Measurements from ENCODE around the gene FAM149A. TPM values are rescaled to one million over a fixed set of nuclear protein-coding genes. Genes with fewer than 3 reads are reported as not detected.

FAM149A gene
- total RNA-seq, 2 experiments from 2014 or later = 0.38 TPM; not detected in 1

DNA sequence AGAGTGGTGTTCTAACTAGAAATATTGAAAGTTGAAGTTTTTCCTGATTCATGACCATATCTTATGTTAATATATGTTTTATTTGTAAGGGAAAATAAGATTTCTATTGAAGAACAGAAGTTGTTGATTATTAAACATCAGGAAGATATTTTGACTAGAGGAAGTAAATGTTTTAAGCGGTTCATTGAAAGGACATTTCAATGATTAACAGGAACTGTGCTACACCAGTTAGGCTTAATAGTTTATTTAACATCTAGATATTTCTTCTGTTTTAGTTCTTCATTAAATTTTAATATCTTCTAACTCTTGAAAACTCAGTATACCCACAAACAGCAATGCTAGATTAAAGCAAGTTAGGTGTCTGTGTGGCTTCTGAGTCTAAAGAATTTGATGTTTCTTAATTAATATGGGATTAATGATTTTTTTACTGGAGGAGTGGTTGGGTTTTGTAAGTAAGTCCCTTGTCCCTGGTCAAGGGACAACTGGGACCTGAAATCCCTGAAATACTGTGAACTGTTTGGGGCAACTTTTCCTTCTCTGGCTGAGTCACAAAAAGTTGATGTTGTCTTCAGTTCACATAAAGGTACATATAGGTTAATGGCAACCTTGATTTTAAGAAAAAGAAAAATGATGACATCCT is 44.0 kb downstream of the FAM149A start:
- no peak overlapping the region for H3K4me3 Mint-ChIP-seq
- H3K9me3 Mint-ChIP-seq = no peaks in the 10 kb centered on the region
- DNase-seq = no peak
- POLR2A ChIA-PET = no interaction called here
- no peak overlapping the region for H3K27ac Mint-ChIP-seq
- peaks cover 48% of the 10 kb centered on the region for H3K27me3 Mint-ChIP-seq
- peaks cover 15% of the 10 kb centered on the region for H3K4me1 Mint-ChIP-seq
- CTCF ChIA-PET = no interaction called here
- no peaks in the 10 kb centered on the region for H3K36me3 Mint-ChIP-seq (ENCODE audit: low read depth)

DNA sequence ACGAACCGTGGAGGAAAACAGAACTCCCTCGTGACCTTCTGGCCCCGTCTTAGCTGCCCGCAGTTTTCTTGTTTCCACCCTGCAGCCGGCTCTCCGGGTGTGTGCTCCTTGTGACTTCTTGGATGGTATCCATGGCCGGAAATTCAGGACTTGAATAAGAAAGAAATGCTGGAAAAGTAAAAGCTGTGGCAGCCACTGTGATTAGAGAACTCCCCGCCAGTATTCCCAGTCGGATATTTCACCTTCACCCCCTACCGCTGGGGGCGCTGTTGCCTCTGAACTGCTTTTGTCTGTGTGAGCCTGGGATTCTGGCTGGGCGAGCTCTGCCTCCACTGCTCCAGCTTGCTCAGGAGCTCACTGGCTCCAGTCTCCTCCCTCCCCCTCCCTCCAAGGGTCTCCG is 45.4 kb downstream of the FAM149A start:
- no peak overlapping the region for H3K27ac Mint-ChIP-seq
- H3K27me3 Mint-ChIP-seq = peaks cover 39% of the 10 kb centered on the region
- no peaks in the 10 kb centered on the region for H3K36me3 Mint-ChIP-seq (ENCODE audit: low read depth)
- DNase-seq = peak; percentile 38
- CTCF ChIA-PET = interaction anchor here (0.7 to 1.6 kb wide), 4 partner anchors 12 to 225 kb away, joined by 3 to 6 read pairs (median 4); no protein-coding TSS in a partner anchor
- H3K4me1 Mint-ChIP-seq = peaks cover 7% of the 10 kb centered on the region
- POLR2A ChIA-PET = no interaction called here
- H3K9me3 Mint-ChIP-seq = no peaks in the 10 kb centered on the region
- H3K4me3 Mint-ChIP-seq = no peak overlapping the region

DNA sequence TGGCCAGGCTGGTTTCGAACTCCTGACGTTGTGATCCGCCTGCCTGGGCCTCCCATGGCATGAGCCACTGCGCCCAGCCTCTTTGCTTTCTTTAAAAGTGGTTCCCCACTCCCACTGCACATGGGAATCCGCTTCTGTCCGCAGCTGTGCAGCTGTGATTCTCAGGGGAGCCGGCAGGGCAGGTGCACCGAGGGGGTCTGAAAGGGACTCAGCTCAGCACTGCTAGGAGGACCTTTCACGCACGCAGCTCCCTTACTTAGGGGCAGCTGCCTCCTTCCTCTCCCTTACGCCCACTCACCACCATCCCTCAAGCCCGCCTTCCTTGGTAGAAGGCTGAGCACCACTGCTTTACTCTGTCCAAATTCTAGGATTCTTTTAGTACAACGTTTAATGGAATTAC is 46.4 kb downstream of the FAM149A start:
- DNase-seq = no peak
- Mint-ChIP-seq H3K4me3 (no peak overlapping the region), H3K27me3 (peaks cover 29% of the 10 kb centered on the region), H3K27ac (no peak overlapping the region), H3K36me3 (ENCODE audit: low read depth) (no peaks in the 10 kb centered on the region), H3K4me1 (peaks cover 1% of the 10 kb centered on the region), H3K9me3 (no peaks in the 10 kb centered on the region)
- POLR2A ChIA-PET = no interaction called here
- CTCF ChIA-PET = interaction anchor here (0.8 to 1.6 kb wide), 2 partner anchors 13 to 51 kb away, joined by 4 to 6 read pairs; no protein-coding TSS in a partner anchor

DNA sequence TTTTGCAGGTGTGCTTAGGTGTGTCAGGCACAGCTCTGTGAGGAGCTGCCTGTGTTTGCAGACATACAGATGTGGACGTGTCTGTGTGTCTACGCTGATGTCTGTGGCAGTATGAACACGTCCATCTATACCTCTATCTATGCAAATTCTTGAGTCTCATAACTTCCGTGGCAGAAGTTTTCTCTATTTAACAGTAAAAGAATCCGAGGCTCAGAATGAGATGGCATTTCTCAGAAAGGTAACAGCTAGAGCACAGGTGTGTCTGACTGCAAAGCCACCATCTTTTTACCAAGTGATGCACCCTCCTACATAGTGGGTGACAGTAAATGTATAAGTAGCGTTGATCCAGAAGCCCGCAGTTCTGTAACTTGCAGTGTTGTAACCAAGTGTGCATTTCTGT is 47.0 kb downstream of the FAM149A start:
- Mint-ChIP-seq H3K9me3 (no peaks in the 10 kb centered on the region), H3K4me1 (peaks cover 1% of the 10 kb centered on the region), H3K36me3 (ENCODE audit: low read depth) (no peaks in the 10 kb centered on the region), H3K27me3 (peaks cover 23% of the 10 kb centered on the region), H3K4me3 (no peak overlapping the region), H3K27ac (no peak overlapping the region)
- ChIA-PET POLR2A (no interaction called here), CTCF (no interaction called here)
- no peak for DNase-seq

DNA sequence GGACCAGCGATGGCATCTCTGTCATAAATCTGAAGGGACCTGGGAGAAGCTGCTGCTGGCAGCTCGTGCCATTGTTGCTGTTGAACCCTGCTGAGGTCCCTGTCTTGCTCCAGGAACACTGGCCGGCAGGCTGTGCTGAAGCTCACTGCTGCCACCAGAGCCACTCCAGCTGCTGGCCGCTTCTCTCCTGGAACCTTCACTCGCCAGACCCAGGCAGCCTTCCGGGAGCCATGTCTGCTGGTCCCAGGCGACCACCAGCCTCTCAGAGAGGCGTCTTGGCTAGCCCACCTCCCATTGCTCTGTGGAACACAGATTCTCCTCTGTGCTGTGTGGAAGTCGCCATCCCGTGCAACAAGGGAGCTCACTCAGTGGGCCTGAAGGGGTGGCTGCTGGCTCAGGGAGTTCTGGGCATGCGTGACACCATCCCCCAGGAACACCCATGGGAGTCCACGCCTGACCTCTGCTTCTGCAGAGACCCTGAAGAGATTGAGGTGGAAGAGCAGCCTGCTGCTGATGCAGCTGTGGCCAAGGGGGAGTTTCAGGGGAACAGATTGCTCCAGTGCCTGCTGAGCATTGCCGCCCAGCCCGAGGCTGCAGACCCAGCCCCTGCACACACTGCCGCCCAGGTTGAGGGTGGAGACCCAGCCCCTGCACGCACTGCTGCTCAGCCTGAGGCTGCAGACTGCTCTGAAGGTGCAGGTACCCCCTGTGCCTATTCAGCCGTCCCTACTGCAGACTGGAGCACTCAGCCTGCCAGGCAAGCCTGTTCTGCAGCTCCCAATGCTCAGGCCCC is 53.7 kb downstream of the FAM149A start:
- peaks cover 2% of the 10 kb centered on the region for H3K27me3 Mint-ChIP-seq
- H3K4me3 Mint-ChIP-seq = no peak overlapping the region
- H3K4me1 Mint-ChIP-seq = peaks cover 7% of the 10 kb centered on the region
- H3K27ac Mint-ChIP-seq = no peak overlapping the region
- POLR2A ChIA-PET = interaction anchor here (1.1 to 1.6 kb wide), 2 partner anchors 31 to 33 kb away, joined by 3 to 6 read pairs; partner anchors contain the start of gene CYP4V2
- H3K36me3 Mint-ChIP-seq (ENCODE audit: low read depth) = no peaks in the 10 kb centered on the region
- no peaks in the 10 kb centered on the region for H3K9me3 Mint-ChIP-seq
- no peak for DNase-seq
- CTCF ChIA-PET = no interaction called here

DNA sequence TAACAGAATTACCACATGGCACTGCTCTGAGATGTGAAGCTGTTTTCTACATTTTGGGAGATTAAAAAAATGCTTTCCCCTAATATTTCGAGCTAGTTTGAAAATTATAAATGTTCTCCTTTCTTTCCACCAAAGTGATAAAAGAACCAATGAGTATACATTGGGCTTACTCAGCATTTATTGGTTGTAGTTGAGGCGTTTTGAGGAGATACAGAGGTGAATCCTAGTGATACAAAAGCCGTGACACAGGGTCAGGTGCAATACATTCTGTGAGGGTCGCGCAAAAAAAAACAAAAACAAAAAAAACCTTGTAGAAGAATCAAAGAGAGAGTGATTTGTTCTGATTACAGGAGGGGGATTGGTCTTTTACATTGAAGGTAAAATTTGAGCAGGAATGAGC is 54.5 kb downstream of the FAM149A start:
- peaks cover 7% of the 10 kb centered on the region for H3K4me1 Mint-ChIP-seq
- H3K27ac Mint-ChIP-seq = no peak overlapping the region
- ChIA-PET CTCF (interaction anchor here (0.6 kb wide), 1 partner anchor 43 kb away, joined by 3 read pairs; no protein-coding TSS in a partner anchor), POLR2A (interaction anchor here (1.1 to 1.6 kb wide), 2 partner anchors 31 to 32 kb away, joined by 3 to 6 read pairs; partner anchors contain the start of gene CYP4V2)
- H3K27me3 Mint-ChIP-seq = no peaks in the 10 kb centered on the region
- no peaks in the 10 kb centered on the region for H3K9me3 Mint-ChIP-seq
- no peak overlapping the region for H3K4me3 Mint-ChIP-seq
- no peak for DNase-seq
- no peaks in the 10 kb centered on the region for H3K36me3 Mint-ChIP-seq (ENCODE audit: low read depth)

DNA sequence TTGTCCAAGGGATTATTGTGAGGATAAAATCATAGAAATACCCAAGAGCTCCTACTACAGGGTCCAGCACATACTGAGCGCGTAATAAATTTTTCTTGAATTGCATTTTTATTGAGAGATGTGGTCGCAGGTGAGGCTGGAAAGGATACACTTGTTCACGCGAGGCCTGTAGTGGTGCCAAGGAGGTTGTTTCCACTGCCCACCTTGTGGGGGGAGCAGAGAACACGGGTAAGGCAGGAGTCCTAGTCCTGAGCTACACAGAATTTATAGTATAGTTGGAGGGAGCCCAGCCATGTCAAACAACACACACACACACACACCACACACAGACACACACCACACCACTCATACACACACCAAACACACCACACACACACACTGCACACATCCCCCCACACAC is 55.1 kb downstream of the FAM149A start:
- Mint-ChIP-seq H3K27ac (no peak overlapping the region), H3K4me3 (no peak overlapping the region), H3K4me1 (peaks cover 7% of the 10 kb centered on the region), H3K27me3 (no peaks in the 10 kb centered on the region), H3K9me3 (no peaks in the 10 kb centered on the region), H3K36me3 (ENCODE audit: low read depth) (no peaks in the 10 kb centered on the region)
- POLR2A ChIA-PET = interaction anchor here (2.8 kb wide), 1 partner anchor 32 kb away, joined by 13 read pairs; the partner anchor contains the start of gene CYP4V2
- CTCF ChIA-PET = interaction anchor here (0.6 kb wide), 1 partner anchor 43 kb away, joined by 3 read pairs; no protein-coding TSS in a partner anchor
- DNase-seq = no peak

DNA sequence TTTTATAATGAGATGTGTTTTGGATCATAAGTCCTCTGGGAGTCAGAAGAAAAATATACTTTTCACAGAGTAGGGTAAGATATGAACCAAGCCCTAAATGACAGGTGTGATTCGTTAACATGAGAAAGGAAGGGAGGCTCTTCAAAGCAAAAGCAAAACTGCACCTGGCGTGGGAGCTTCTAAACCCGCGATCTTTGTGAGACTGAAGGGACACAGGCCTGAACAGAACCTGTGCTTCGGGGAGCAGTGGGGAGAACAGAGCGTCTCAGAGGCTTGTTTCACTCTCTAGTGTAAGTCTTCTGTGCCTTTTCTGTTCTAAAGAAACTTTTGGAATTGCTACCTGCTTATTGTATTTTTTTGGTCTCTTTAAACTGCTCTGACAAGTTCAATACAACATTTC is 56.6 kb downstream of the FAM149A start:
- Mint-ChIP-seq H3K4me3 (peak overlapping the region; percentile 8), H3K27ac (no peak overlapping the region), H3K9me3 (no peaks in the 10 kb centered on the region), H3K4me1 (peaks cover 5% of the 10 kb centered on the region), H3K27me3 (no peaks in the 10 kb centered on the region), H3K36me3 (ENCODE audit: low read depth) (no peaks in the 10 kb centered on the region)
- ChIA-PET CTCF (interaction anchor here (1.8 kb wide), 1 partner anchor 30 kb away, joined by 8 read pairs; the partner anchor contains the start of gene CYP4V2), POLR2A (interaction anchor here (2.8 kb wide), 1 partner anchor 31 kb away, joined by 13 read pairs; the partner anchor contains the start of gene CYP4V2)
- peak; percentile 39 for DNase-seq

DNA sequence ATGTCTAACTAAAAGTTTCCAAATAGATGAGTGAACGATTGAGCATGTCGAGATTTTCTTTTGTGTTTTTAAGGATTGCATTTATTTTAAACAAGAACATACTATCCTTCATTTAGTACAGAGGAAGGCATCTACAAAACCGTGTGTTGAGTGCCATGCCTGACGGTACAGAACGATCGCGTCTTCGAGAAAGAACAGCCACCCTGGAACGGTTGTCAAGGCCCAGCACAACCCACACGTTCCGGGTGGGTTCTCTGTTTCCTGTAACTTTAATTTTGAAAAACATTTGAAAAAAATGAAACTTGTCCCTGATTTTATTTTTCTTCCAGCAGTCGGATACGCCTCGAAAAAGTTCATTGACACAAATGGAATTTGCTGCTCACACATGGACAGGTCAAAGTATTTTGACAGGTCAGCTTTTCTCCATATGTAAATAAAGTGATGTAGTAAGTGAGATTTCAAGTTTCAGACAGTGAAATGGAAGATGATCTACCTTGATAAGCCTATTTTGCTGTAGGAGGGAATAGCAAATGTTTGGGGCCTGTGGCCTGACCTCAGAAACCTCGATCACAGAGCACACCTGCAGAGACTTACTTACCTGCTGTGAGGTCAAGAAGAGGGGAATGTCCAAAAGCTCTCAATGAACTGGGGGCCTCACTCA is 62.5 kb downstream of the FAM149A start:
- no peaks in the 10 kb centered on the region for H3K27me3 Mint-ChIP-seq
- ChIA-PET POLR2A (no interaction called here), CTCF (no interaction called here)
- no peak for DNase-seq
- no peaks in the 10 kb centered on the region for H3K9me3 Mint-ChIP-seq
- H3K4me1 Mint-ChIP-seq = peaks cover 2% of the 10 kb centered on the region
- H3K4me3 Mint-ChIP-seq = no peak overlapping the region
- no peak overlapping the region for H3K27ac Mint-ChIP-seq
- no peaks in the 10 kb centered on the region for H3K36me3 Mint-ChIP-seq (ENCODE audit: low read depth)

DNA sequence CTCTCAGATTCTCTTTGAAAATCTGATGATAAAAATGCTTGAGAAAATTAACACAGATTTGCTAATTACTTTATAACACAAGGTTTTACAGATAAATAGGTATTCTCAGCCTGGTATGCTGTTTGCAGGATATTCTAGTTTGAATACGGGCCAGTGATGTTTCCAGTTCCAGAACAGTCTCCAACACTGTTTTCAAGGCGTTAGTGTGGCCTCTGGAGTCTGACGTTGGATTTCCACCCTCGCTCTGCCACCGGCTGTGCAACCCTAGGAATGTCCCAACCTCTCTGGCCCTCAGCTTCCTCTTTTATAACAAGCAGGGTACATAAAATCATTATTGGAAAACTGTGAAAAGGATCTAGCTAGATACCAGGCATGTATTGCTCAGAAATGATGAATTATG is 63.1 kb downstream of the FAM149A start:
- no peaks in the 10 kb centered on the region for H3K9me3 Mint-ChIP-seq
- no peak overlapping the region for H3K27ac Mint-ChIP-seq
- H3K27me3 Mint-ChIP-seq = no peaks in the 10 kb centered on the region
- CTCF ChIA-PET = no interaction called here
- H3K4me3 Mint-ChIP-seq = no peak overlapping the region
- no peaks in the 10 kb centered on the region for H3K36me3 Mint-ChIP-seq (ENCODE audit: low read depth)
- H3K4me1 Mint-ChIP-seq = peaks cover 2% of the 10 kb centered on the region
- POLR2A ChIA-PET = no interaction called here
- no peak for DNase-seq

DNA sequence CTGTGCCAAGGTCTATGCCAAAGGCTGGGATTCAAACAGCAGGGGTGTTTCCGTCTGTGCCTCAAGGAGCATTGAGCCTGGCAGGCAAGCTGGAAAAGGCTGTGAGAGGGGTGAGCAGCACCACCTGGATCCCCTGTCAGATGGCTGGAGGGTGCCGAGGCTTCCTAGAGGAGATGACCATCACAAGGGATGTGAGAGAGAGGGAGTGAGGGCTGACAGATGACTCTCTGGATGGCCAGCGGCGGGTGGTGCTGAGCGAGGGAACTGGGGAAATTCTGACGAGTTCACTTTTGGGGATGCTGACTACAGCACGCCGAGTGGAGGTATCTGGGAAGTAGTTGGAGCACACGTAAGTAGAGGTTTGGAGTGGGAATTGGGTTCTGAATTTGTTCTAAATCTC is 64.2 kb downstream of the FAM149A start:
- POLR2A ChIA-PET = no interaction called here
- CTCF ChIA-PET = interaction anchor here (1.4 kb wide), 1 partner anchor 9 kb away, joined by 3 read pairs; no protein-coding TSS in a partner anchor
- Mint-ChIP-seq H3K36me3 (ENCODE audit: low read depth) (no peaks in the 10 kb centered on the region), H3K4me3 (no peak overlapping the region), H3K27me3 (no peaks in the 10 kb centered on the region), H3K9me3 (no peaks in the 10 kb centered on the region), H3K27ac (no peak overlapping the region), H3K4me1 (peaks cover 2% of the 10 kb centered on the region)
- DNase-seq = no peak

DNA sequence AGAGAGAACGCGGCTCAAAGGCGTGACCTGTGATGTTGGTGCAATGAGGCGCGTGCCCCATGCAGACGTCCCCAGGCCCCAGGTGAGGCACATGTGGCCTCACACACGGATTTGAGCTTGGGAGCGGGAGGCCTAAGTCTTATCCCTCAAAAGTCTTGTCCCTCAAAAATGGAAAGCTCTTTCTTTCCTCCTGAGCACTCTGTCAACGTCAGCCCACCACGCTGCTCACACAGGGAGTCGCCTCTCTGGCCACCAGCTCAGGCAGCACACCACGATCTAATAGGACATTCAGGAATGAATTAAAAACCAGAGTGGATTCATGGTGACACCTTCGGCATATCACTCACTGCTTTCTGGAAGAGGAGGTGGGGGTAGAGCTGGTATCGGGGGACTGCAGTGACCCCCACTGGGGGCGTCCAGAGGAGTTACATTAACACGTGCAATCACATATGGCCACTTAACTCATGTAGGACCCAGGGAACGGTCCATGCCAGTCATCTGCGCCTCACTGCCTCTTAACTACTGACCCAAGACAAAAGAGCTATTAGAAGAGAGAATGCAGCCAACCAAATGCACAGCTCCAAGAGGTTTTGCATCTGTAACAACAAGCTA is 64.9 kb downstream of the FAM149A start:
- H3K27ac Mint-ChIP-seq = no peak overlapping the region
- POLR2A ChIA-PET = interaction anchor here (1.2 kb wide), 1 partner anchor 22 kb away, joined by 5 read pairs; the partner anchor contains the start of gene CYP4V2
- CTCF ChIA-PET = interaction anchor here (1.4 kb wide), 1 partner anchor 8 kb away, joined by 3 read pairs; no protein-coding TSS in a partner anchor

More for the DNA sequence above, 64.9 kb downstream of the FAM149A start:
- H3K27me3 Mint-ChIP-seq = no peaks in the 10 kb centered on the region
- no peak overlapping the region for H3K4me3 Mint-ChIP-seq
- H3K9me3 Mint-ChIP-seq = no peaks in the 10 kb centered on the region
- DNase-seq = no peak
- H3K36me3 Mint-ChIP-seq (ENCODE audit: low read depth) = no peaks in the 10 kb centered on the region
- H3K4me1 Mint-ChIP-seq = peaks cover 2% of the 10 kb centered on the region

Data from activated CD4-positive, alpha-beta memory T cell treated with anti-CD3 and anti-CD28 coated beads, Interleukin-2, amount 10 ng/mL, durations not matched to agents 7 days and 5 days (primary cell).